Skin of body (tissue), 2 donors: Measurements from ENCODE around the gene TSPAN7. TPM values are rescaled to one million over a fixed set of nuclear protein-coding genes. Genes with fewer than 3 reads are reported as not detected.

ENCODE experiments used
- DNase-seq: peaks from one replicate; lab custom pipeline; 2025; lab: John Stamatoyannopoulos, UW
- total RNA-seq: library from RNA; depleted of rRNA; stranded (reverse); fragments of >200 nt; gene quantifications from one replicate; pipeline ENCODE4 v1.2.3, GENCODE V29; 2014

Gene TSPAN7
- total RNA-seq, 1 donor from 2014 or later, result 9.8 TPM

DNA sequence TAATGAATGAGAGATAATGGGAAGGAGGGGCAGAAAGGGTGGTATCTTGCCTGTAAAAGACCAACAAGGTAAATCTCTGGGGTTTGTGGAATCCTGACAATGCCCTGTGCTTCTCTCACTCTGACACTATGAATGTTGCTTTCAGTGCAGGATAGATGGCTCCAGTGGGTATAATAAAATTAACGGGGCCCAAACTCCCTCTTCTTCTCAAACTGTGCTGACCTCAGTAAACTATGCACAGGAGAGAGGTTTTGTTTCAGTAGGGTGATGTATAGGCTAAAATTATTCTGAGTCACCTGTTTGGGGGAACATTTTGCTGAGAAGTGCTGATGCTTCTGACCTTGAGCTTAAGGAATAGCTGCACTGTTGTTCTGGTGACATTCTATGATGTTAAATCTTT lies 82.6 kb downstream of the TSPAN7 start:
- DNase-seq, result no peak

- DNase-seq, result no peak
Observed at GRCh38 chrX:38646129-38646528, 84.8 kb downstream of the TSPAN7 start.

DNA sequence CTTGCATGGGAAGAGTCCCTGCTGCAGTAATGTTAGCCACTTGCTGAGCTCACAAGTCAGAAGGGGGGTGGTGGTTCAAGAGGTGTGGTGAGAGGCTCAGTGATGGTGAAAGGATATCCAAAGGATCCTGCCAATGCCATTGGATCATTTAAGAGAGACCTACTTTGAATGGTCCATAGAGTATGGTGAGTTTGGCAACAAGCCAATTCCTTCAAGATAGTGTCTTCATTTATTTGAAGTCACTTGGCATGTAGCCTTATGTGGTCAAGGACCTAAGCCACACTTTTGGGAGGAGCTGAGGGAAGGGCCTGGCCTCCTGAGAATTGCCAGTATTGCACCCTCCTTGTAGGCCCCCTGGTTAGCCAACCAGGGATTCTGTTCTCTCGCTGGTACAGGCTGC lies 87.9 kb downstream of the TSPAN7 start:
- DNase-seq, result no peak

DNA sequence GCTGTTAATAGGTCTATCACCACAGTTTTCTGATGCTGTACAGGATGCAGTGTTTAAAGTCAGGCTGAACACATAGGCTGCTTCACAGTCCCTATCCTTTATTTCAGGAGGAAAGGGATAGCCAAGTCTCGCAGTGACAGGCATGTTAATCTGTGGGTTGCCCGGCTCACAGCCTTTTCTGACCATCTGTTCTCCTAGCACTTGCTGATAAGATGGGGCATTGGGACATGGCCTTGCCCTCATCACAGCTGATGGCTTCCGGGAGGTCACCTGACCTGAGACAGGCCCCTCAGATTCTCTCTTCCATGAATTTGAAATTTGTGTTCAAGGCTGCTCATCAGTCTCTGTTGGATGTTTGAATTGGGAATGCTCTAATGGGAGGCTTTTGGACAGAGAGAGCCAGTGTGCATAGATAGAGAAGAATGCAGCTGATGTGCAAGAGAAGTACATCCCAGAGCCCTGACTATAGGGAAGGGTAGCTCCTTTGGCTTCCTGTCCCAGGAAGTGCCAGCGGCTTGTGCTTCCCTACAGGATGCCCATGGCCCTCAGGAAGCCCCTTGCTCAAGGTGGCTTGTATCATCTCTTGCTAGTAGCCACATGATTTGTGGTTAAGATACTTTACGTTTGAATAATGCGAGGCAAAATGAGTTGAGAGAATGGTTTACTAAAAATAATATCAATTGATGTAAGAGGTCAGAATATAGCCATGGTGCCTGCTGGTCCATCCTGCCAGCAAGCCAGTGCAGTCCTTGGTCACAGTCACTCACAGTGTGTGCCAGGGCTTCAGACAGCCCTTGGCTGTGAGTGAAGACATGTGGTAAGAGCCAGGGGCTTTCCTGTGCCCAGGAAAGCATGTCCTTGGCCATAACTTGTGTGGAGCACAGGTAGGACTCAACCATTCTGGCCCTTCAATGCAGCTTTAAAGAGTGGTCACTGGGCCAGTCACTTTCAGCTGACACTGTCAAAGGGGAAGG lies 88.6 kb downstream of the TSPAN7 start:
- no peak for DNase-seq

DNA sequence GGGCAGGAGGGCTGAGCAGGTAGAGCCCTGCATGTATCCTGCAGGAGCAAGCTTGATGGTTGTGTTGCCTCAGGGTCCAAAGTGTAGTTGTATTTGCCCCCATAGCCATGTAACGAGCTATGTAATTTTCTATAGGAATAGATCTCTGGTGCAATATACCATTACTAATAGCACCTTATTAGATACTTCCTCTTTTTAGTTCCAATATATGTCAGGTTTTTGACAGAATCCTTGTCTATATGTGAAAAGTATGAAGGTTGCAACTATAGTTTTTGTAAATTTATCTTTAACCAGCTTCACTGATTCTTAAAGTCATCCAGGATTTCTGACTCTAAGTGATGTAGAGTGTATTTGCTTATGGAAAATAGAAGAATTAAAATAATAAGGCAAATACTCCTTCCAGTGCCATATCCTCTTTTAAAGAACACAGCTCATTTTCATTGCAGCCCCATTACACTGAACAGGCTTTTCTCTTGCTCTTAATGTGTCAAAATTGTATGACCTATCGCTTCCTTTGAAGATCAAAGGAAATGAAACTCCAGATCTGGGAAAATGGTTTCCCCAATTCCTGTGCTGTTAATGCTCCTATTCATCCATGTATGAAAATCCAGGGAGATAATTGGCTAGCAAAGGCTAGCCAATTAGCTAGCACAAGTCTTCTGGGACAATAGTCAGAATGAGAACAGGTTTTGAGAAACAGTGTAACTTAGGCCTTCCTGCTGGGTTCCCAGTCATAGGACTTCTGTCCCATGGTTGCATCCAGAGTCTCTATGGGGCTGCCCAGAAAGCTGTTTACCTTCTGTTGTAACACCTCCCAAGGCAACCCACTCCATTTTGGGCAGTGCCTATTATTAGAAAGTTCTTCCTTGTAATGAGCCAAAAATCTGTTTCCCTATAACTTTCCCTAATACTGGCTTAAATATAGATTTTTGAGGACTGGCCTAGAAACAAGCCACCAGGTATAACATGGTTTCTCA lies 90.6 kb downstream of the TSPAN7 start:
- DNase-seq, result no peak

DNA sequence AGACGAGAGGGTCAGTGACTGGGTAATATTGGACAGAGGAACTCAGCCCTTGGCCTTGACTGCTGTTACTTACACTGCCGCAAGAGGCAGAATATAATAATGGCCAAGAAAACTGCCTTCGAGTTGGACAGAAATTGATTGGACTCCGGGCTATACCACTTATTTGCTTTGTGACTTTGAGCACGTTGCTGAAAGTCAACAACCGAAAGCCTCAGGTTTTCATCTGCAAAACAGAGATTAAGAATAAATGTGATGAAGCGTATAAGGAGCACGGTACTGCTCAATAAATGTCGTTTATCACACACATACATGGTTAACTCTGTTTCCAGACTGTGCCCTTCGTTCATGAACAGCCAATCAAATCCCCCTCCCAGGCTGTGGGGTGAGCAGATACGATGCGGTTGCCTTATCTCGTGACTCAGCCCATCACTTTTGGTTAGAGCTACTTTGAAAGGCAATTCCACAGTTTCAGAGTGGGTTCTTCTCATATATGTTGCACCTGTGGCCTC lies 91.6 kb downstream of the TSPAN7 start:
- no peak for DNase-seq

GRCh38 chrX:38654302-38654701 lies 93.0 kb downstream of the TSPAN7 start:
- DNase-seq, result no peak

DNA sequence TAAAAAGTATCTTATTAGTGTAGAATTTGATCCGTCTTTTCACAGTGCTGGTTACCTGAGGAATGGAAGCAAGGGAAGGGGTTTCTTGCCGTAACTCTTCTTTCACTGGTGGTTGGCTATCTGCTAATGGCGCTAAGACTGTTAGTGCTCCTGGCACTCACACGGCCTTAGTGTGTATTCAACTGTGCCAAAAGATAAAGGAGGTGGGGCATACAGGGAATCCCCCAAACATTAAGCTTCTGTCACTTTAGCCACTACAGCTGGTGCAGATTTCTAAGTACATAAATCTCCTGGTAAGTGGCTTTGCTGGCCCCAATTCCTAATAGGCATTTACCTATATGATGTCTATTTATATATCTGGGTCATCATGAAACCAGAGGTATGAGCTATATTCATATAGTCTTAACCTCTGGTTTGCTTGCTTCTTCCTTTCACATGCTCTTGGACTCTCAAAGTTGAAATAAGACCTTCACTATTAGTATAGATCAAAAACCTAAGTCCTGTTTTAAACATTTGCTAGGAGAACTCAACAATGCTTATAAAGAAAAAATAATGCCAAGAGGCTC lies 95.1 kb downstream of the TSPAN7 start:
- no peak for DNase-seq

DNA sequence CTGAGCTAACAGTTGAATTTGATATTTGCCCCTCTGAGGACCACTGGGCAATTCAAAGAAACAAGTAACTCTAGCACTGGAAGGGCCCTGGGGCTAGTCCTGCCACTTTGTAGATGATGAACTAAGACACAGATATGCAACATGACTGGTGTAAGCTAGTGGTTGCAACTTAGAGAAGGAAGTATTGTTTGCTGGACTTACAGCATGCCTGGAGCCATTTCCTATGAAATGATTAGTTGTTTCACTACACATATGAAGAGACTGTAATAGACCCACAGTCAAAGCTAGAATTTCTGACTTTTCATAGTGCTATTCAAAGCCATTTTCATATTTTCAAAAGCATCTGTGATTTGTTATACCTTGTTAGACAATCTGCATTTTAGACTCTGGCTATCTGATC lies 96.2 kb downstream of the TSPAN7 start:
- DNase-seq, result no peak

DNA sequence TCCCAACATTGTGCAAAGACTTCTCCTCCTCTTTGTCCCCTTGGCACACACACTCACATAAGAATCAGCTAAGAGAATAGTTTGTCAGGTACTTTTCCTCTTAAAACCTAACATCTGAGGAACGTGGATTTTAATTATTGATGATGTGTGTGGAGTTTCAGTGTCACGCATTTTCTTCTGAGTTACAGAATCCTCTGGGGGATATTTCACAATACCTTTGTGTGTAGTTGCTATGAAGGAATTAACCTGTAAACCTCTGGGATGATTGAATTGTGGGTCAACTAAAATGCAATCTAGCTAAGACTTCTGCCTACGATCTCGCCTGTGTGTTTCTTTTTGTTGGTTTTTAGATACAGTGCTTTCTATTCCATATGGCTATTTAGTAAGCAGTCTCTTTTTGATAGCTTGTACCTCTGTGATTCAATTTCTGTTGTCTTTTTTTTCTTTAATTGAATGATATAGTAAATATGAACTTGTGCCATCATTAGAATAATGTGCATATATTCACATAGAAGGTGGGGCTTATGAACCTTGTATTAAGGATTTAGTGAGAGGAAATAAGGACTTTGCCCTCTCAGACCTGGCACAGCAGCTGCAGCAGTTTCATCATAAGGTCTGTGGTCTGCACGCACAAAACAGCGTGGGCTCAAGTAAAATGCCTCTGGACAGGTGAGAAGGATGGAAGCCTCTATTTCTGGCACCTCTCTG lies 99.2 kb downstream of the TSPAN7 start:
- no peak for DNase-seq

DNA sequence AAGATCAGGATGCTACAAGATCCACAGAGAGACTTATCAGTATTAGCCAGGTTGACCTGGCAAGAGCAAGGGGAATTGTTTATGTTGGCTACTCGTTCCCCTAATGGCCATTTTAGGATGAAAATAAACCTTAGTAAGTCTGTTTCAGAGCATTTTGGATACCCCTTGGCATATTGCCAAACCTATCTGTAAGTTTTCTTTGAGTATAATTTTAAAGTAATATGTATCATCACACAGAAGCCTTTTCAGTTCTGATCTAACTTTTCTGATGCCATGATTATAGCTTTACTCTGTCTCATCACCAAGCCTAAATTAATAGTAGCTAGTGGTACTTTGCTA lies 99.7 kb downstream of the TSPAN7 start:
- no peak for DNase-seq

DNA sequence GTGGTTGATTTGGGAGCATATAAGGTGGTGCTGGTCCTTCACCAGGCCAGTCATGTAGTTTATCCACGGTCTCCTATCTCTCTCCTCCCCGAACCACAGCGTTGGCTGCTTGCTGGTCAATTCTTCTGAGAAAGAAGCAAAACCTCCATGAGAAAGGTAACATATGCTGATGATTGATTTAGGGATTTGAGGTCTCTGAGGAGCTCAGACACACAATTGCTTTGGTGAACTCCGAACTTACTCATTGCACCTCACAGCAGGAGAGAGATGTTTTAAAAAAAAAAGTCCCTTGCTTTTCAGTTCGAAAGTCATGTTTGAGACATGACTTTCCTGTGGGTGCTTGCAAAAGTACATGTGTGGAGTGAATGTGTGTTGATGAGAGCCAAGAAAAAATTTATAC lies 100.2 kb downstream of the TSPAN7 start:
- no peak for DNase-seq

GRCh38 chrX:38662640-38663039 lies 101.3 kb downstream of the TSPAN7 start:
- no peak for DNase-seq

DNA sequence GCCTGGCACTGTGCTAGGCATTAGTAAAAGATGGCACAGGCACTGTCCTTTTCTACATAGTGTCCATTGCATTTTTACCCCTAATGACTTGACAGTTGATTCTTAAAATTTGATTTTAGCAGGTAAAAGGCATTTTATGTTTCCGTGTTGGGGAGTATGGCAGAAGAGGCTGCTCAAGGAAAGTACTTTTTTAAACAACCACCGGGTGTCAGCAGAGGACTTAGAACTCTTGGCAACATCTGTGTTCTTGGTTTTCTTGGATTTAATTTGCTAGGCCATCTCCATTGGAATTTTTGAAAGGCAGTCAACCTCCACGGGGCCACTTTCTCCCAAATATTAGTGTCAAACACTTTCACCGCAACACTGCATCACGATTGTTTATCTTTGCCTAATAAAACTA lies 102.9 kb downstream of the TSPAN7 start:
- peak; percentile 8 for DNase-seq

DNA sequence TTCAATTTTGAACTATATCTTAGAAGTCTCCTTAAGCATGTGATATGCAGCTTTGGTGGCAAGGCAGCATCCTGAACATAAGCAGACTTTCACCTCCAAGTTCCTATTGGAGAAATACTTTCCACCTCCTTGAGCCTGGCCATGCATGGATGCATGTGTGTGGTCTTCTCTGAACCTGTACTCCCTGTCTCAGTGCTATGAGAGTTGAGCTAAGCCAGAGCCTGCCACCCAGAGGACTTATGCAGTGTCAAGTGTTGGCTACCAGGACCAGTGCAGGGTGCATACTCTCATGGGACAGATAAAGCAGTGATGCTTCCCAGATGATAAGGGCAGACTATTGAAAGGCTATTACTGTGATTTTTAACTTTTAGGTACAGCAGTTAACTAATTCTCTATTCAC lies 105.6 kb downstream of the TSPAN7 start:
- DNase-seq, result no peak

DNA sequence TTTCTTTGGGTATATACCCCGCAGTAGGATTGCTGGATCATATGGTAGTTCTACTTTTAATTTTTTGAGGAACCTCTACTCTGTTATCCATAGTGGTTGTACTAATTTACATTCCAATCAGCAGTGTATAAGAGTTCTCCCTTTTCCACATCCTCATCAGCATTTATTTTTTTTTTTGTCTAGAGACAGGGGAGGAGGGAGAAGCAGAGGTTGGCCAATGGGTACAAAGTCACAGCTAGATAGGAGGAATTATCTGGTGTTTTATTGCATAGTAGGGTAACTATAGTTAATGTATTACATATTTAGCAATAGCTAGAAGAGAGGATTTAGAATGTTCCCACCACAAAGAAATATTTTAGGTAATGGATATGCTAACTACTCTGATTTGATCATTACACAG lies 107.4 kb downstream of the TSPAN7 start:
- no peak for DNase-seq

DNA sequence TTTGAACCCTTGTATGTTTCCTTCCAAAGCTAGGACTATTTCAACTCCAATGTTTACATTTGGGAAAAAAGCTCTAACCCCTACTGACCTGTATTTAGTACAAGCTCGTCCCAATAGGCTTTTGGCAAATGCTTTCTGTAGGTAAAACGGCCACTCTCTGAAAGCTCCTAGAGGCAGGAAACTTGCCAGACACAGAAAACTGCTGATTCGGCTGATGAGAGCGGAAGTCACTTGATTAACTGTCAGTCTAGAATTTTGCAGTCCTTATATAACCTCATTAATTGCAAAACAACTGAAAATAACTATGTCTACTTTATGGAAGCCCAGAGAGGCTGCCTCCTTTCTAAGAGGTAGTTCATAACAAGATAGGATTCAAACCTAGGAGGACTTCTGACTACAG lies 108.1 kb downstream of the TSPAN7 start:
- DNase-seq, result no peak

DNA sequence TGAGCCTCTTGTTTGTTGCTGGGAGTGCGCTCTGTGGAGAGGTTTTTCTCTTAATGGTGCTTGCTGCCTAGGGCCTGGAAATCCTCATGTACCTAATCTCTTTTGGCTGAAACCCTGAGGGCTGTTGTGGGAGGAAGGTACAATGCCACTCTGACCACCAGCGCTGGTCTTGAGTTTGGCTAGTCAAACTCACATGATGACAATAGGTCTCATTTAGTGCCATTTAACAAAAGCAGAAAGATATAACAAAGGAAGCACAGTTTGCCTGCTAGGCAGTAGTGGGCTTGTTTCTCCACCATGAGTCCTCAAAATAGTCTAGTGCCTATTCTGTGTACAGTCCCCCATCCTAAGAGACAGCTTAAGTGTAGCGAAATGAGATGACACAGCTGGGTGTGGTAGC lies 111.3 kb downstream of the TSPAN7 start:
- DNase-seq, result no peak

- no peak for DNase-seq
Observed at GRCh38 chrX:38675856-38676255, 114.5 kb downstream of the TSPAN7 start.

- no peak for DNase-seq
Observed at GRCh38 chrX:38678183-38678582, 116.8 kb downstream of the TSPAN7 start.

GRCh38 chrX:38678821-38679220 lies 117.5 kb downstream of the TSPAN7 start:
- no peak for DNase-seq
